ENCODE measurements around the gene NTM. TPM values are rescaled to one million over a fixed set of nuclear protein-coding genes. Genes with fewer than 3 reads are reported as not detected.
A peak's percentile ranks its signal among the peaks of the same experiment; 100 is the strongest.

Gene NTM
- polyA plus RNA-seq, 1 donor (not counting 4 experiments of a cell fraction or from before 2014, with no cell fraction given), result 47.9 TPM

DNA sequence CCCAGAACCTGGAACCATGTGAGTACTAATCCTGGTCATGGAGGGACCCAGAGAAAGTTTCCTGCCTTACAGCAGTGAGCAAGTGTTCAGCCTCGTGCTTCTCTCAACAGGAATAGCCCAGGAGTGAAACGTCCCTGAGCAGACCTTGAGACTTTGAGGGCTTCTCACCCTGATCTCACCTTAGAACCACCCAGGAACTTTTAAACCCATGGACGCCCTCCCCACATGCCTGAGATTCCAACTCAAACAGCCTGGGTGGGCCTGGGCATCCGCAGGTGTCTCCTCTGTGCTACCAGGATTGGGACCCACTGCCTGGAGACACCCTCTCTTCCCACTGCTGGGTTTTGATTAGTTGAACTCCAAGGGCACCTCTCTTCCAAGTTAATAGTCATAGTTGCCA, 297.2 kb downstream of the NTM start:
- no peak overlapping the region for H2AFZ ChIP-seq (ENCODE audit: control insufficient read depth, low read length)
- dilution Hi-C loops (cut with MboI; ENCODE audit: extremely low pct_ligation_motif_present, low sequenced_read_pairs), result loop anchor here (25.0 kb wide), 1 partner anchor 605 kb away; no protein-coding TSS in a partner anchor
- H3K4me3 ChIP-seq (ENCODE audit: control insufficient read depth in 2 of 3, extremely low read depth in 1 of 3, insufficient read depth in 2 of 3, low read depth in 1 of 3, low read length in 3 of 3), result no peak overlapping the region

DNA sequence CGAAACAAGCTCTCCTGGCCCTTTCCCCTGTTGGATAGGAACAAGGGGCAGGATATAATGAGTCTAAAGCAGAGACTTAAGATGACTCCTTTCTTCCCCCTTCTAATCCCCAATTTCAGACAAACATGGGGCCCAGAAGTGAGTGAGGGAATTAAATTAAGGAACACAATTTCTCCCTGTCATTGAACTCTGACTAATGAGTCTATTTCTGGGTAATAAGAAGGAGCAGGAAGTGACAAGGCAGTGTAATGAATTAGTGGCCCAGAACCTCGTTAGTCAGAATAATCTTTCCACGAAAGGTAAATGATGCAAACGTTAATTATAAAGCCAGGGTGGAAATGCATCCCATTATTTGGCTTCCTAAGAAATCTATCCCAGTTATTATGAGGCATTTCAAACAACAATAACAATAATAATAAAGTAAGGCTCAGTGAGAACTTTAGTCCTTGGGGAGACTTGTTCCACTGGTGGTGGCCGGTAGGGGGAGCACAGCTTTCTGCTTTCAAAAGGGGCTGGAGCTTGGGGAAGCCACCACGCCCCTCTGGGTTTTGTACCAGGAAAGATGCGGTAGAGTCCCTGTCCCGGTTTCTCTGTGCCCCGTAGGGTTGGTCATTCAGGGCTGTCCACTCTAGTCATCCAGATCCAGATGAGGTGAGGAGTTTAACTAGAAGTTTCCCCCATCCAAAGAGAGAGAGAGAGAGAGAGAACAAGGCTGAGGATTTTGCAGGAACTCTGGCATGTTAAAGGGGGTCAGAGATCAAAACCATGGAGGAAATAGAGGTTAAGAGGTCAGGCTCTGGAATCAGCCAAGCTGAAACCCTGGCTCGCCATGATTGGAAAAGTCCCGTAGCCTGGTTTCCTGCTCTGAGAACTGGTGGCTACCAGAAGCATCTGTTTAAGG, 298.3 kb downstream of the NTM start:
- Histone ChIP-seq H3K4me1 (ENCODE audit: control insufficient read depth, extremely low read depth, insufficient read depth, low read length) (no peaks in the 10 kb centered on the region), H3K79me2 (ENCODE audit: control insufficient read depth, insufficient read depth, low read length) (no peaks in the 10 kb centered on the region), H3K9ac (ENCODE audit: control insufficient read depth, extremely low read depth, insufficient read depth, low read length) (no peak overlapping the region), H3K4me2 (ENCODE audit: control insufficient read depth, extremely low read depth, insufficient read depth, low read depth, low read length) (no peak overlapping the region), H2AFZ (ENCODE audit: control insufficient read depth, low read length) (no peak overlapping the region), H3K9me1 (ENCODE audit: control insufficient read depth, extremely low read depth, insufficient read depth, low read length) (no peaks in the 10 kb centered on the region), H3K36me3 (ENCODE audit: control insufficient read depth in 2 of 2, extremely low read depth in 1 of 2, insufficient read depth in 2 of 2, low read length in 2 of 2) (no peaks in the 10 kb centered on the region), H3K27me3 (ENCODE audit: control insufficient read depth, extremely low read depth, insufficient read depth, low read length) (no peaks in the 10 kb centered on the region), H4K20me1 (ENCODE audit: control insufficient read depth, extremely low read depth, insufficient read depth, low read length) (no peaks in the 10 kb centered on the region), H3K4me3 (ENCODE audit: control insufficient read depth in 2 of 3, extremely low read depth in 1 of 3, insufficient read depth in 2 of 3, low read depth in 1 of 3, low read length in 3 of 3) (no peak overlapping the region), H3K27ac (ENCODE audit: control insufficient read depth, insufficient read depth, low read length) (no peak overlapping the region), H3K9me3 (ENCODE audit: control insufficient read depth, low read depth, low read length) (no peaks in the 10 kb centered on the region)
- FAIRE-seq (no peak), DNase-seq (ENCODE audit: low read depth, low spot score) (no peak)
- no peak for TF ChIP-seq EZH2 (IDR thresholded peaks at IDR 0.05; ENCODE audit: low read length)
- TF ChIP-seq, protein P1, sequence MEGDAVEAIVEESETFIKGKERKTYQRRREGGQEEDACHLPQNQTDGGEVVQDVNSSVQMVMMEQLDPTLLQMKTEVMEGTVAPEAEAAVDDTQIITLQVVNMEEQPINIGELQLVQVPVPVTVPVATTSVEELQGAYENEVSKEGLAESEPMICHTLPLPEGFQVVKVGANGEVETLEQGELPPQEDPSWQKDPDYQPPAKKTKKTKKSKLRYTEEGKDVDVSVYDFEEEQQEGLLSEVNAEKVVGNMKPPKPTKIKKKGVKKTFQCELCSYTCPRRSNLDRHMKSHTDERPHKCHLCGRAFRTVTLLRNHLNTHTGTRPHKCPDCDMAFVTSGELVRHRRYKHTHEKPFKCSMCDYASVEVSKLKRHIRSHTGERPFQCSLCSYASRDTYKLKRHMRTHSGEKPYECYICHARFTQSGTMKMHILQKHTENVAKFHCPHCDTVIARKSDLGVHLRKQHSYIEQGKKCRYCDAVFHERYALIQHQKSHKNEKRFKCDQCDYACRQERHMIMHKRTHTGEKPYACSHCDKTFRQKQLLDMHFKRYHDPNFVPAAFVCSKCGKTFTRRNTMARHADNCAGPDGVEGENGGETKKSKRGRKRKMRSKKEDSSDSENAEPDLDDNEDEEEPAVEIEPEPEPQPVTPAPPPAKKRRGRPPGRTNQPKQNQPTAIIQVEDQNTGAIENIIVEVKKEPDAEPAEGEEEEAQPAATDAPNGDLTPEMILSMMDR (optimal IDR thresholded peaks at IDR 0.05 in 1 of 3, IDR thresholded peaks at IDR 0.05 in 1 of 3, conservative IDR thresholded peaks at IDR 0.05 in 1 of 3; ENCODE audit: extremely low read depth in 1 of 3, insufficient read depth in 2 of 3, low read length in 3 of 3), result peak; percentile 59 to 70 (median 67)
- dilution Hi-C loops (cut with MboI; ENCODE audit: extremely low pct_ligation_motif_present, low sequenced_read_pairs), result loop anchor here (25.0 kb wide), 1 partner anchor 606 kb away; no protein-coding TSS in a partner anchor

More for the DNA sequence above, 297.2 kb downstream of the NTM start:
- H3K27me3 ChIP-seq (ENCODE audit: control insufficient read depth, extremely low read depth, insufficient read depth, low read length), result no peaks in the 10 kb centered on the region
- H3K9ac ChIP-seq (ENCODE audit: control insufficient read depth, extremely low read depth, insufficient read depth, low read length), result no peak overlapping the region
- no peak overlapping the region for H3K27ac ChIP-seq (ENCODE audit: control insufficient read depth, insufficient read depth, low read length)
- no peaks in the 10 kb centered on the region for H3K9me1 ChIP-seq (ENCODE audit: control insufficient read depth, extremely low read depth, insufficient read depth, low read length)
- no peaks in the 10 kb centered on the region for H3K79me2 ChIP-seq (ENCODE audit: control insufficient read depth, insufficient read depth, low read length)
- no peaks in the 10 kb centered on the region for H3K36me3 ChIP-seq (ENCODE audit: control insufficient read depth in 2 of 2, extremely low read depth in 1 of 2, insufficient read depth in 2 of 2, low read length in 2 of 2)
- H4K20me1 ChIP-seq (ENCODE audit: control insufficient read depth, extremely low read depth, insufficient read depth, low read length), result no peaks in the 10 kb centered on the region
- no peaks in the 10 kb centered on the region for H3K4me1 ChIP-seq (ENCODE audit: control insufficient read depth, extremely low read depth, insufficient read depth, low read length)
- no peak overlapping the region for H3K4me2 ChIP-seq (ENCODE audit: control insufficient read depth, extremely low read depth, insufficient read depth, low read depth, low read length)
- FAIRE-seq (no peak), DNase-seq (ENCODE audit: low read depth, low spot score) (no peak)
- H3K9me3 ChIP-seq (ENCODE audit: control insufficient read depth, low read depth, low read length), result no peaks in the 10 kb centered on the region
- TF ChIP-seq, protein P1 (optimal IDR thresholded peaks at IDR 0.05 in 1 of 3, IDR thresholded peaks at IDR 0.05 in 1 of 3, conservative IDR thresholded peaks at IDR 0.05 in 1 of 3; ENCODE audit: extremely low read depth in 1 of 3, insufficient read depth in 2 of 3, low read length in 3 of 3), result no peak
- TF ChIP-seq EZH2 (IDR thresholded peaks at IDR 0.05; ENCODE audit: low read length), result no peak
